Jurkat, Clone E6-1 (cell line): ENCODE results near the gene LSM12. TPM values are rescaled to one million over a fixed set of nuclear protein-coding genes. Genes with fewer than 3 reads are reported as not detected.
"Not testable (repeated sequence)": the region's sequence is repeated elsewhere in the genome, so short reads cannot be mapped to it uniquely, and the experiment has no call there.

Experiments
- DNase-seq: peaks from one replicate; pipeline ENCODE4 v3.0.0-alpha.2; 2011; ENCODE audit warnings: low read depth, low spot score
- H3K4me3 ChIP-seq: 2 replicates; pipeline ENCODE4 v1.5.1; 2011; ENCODE audit warnings: mild to moderate bottlenecking, low read length, control low read depth, moderate library complexity
- polyA plus RNA-seq: library from polyadenylated mRNA; unstranded; fragments of >200 nt; gene quantifications from one replicate; pipeline ENCODE4 v1.2.1, GENCODE V29; 2012; ENCODE audit warnings: missing spikeins; ENCODE audit not compliant: insufficient read length, insufficient read depth

Gene LSM12
- 38.6 TPM for polyA plus RNA-seq

DNA sequence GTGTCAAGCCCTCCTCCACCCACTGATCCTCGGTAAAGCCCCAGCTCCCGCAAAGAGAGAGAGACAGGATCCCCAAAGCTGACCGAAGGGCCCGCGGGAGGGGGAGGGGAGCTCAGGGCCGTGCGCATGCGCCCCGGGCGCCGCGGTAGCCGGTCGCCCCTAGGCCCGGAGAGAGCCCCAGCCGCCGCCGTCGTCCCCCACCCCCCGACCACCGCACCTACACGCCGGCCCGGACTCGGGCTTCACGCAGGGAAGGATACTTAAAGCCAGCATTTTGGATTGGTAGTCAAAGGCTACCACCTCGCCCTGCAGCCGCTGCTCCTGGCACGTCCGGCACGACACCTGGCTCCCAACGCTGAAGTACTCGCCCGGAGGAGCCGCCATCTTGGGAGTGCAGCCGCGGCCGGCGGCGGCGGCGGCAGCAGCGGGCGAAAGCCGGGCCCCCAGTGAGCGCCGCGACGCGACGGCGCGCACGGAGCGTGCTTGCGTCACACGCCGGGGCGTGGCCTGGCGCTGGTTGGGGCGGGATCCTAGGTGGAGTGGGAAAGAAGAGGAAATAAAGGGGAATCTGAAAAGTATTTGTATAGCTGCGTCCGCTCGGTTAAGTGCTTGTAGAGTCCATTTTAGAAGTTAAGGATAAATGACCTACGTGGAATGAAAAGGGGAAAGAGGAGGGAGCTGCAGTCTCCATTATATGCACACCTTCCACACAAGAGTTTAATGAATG, at the start of gene LSM12:
Gene LSM12 (minus strand): TSS at position 468 of the 727 bp plus-strand sequence. CDS start 84 bp downstream, at position 384.
- peak within 1 kb of the TSS; percentile 96 for H3K4me3 ChIP-seq
- DNase-seq, result peak; percentile 82

DNA sequence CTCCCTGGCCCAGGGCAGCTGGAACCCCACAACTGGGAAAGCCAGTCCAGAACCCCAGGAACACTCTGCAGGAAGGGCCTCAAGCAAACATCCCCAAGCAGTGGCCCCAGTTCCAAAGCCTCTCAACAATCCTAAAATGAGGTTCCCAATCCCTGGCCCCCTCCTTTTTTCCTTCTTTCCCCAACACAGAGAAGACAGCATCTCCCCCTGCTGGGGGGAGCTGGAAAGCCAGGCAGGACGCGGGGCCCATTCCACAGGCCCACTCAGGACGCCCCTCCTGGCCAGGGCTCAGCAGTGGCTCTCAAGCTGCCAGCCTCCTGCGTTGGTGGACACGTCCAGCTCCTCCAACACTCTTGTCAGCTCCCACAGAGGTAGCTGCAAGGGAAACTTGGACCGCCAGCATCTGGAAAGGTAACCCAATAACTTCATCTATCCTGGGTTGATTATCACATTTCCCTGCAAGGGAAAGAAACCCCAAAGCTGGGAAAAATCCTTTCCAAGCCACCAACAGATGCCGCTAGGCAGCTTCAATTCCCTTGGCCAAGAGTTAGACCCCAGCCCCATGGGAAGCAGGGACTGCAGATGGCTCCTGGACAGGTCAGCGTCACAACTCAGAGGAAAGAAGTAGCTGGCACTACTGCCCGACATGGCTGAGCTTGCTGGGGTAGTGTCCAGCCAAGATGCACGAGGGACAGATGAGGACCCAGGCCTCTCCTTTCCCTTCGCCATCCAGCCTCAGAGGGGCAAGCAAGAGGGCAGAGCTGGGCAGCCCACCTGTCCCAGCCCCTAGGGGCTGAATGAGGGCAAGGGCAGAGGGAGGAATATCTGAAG, 49.3 kb upstream of the LSM12 start:
- no peak for DNase-seq

DNA sequence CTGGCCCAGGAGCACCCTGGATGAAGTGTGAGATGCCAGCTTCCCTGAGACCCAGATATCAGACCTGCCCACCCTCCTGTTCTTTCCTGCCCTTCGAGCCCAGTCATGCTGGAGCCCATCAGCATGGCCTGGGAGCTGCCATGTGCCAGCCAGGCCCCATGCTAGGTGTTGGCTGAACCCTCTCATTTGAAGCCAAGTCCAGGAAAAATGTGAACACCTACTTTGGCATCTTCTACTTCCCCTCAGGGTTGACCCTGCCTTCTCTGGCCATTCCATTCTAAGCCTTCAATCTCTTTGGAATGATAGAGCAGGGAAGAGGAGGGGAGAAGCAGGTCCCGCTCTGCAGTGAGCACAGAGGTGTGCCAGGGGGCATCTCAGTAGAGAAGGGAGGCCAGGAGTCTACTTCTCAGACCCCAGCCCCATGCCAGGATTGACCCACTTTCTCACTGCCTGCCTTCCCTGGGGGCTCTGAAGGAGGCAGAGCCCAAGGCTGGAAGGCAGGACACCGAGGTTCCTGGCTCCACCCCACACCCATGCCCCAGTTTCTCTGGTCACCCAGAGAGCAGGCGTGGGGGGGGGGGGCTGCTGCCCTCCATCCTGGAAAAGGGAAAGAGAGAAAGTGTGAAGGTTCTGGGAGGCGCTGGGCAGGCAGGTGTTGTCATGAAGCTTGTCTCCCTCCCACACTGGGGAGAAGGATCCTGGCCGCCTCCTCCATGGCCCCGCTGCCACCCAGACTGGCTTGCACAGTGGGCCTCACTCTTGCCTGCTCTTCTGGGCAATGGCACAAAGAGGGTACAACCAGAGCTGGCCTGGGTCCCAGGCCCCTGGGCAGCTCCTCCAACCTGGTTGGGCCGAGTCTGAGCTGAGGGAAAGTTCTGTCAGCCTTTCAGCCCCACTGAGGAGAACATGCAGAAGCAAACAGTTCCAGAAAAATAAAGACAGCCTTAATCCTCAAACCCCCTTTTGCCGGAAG, 47.7 kb upstream of the LSM12 start:
- no peak for DNase-seq
- H3K4me3 ChIP-seq, result no peak overlapping the region

More for the DNA sequence above, 49.3 kb upstream of the LSM12 start:
- no peak overlapping the region for H3K4me3 ChIP-seq

DNA sequence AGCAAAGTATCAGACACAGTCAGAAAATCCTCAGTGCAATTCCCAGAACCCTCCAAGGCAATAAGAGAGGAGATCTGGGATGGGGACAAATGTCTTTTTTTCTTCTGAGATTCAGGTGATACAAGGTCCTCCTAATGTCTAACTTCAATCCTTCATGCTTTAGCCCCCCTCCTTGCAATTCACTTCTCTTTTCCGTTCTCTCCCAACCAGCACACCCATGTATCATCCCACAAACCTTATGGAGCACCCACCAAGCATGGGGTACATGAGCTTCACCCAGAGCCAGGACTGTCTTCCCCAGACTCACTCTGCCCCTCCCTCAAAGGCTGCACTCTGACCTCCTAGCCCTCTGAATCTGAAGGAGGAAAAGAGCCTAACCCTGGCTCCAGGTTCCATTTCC, 46.9 kb upstream of the LSM12 start:
- DNase-seq, result no peak
- no peak overlapping the region for H3K4me3 ChIP-seq

DNA sequence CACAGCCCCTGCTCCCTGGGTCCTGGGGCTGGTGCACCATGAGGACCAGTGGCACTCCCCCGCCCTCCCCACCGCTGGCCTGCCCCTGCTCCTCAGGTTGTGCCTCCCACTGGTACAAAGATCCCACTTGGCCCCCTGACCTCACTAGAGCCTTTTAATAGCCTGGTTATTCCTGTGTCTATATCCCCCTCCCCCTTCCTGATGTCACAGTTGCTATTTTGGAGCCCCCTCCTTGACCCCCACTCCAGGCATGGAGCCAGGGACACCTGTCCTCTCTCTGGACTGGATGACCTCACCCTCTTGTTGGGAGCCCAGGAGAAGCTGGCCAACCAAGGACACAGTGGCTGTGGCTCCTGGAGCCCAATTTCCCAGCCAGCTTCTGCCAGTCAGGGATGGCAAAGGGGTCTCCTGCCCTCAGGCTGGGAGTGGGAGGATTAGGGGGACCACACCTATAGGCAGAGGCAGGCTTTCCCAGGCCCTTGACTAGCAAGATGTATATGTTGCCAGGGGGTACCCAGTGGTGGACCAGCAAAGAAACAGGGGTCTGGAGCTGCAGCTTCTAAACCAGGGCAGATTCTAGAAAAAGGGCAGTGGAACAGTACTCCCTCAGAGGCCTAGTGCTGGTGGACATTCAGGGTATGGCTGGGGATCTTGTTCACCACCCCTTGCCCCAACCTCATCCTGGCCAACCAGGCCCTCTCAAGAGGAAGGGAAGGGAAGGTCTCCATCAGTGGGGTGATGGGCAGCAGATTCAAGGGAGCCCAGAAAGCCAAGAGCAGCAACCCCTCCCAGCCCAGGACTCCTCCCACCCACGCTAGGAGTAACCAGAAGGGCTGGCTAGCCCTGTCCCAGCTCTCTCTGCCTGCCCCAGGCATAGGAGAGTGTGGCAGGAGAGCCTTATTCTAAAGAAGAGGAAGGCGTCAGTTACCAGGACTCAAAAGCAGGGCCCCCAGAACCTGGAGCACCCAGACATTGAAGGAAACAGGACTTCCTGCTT, 46.1 kb upstream of the LSM12 start:
- no peak for DNase-seq

DNA sequence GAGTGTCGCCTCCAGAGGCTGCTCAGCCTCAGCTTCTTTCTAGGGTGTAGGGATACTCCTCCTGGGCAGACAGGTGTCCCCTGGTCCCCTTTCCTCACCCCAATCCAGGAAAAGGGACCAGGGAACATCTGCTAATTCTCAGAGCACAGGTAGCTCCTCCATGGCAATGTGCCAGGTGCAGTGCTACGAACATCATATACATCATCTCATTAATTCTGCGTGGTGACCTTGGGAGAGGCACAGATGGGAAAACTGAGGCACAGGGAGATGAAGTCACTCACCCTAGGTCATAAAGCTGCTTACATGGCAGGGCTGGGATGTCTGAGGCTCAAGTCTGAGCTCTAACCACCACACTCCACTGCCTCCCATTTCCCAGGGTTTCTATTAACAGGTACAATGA, 45.3 kb upstream of the LSM12 start:
- H3K4me3 ChIP-seq, result peak overlapping the region; percentile 54
- DNase-seq, result no peak

More for the DNA sequence above, 46.1 kb upstream of the LSM12 start:
- no peak overlapping the region for H3K4me3 ChIP-seq

DNA sequence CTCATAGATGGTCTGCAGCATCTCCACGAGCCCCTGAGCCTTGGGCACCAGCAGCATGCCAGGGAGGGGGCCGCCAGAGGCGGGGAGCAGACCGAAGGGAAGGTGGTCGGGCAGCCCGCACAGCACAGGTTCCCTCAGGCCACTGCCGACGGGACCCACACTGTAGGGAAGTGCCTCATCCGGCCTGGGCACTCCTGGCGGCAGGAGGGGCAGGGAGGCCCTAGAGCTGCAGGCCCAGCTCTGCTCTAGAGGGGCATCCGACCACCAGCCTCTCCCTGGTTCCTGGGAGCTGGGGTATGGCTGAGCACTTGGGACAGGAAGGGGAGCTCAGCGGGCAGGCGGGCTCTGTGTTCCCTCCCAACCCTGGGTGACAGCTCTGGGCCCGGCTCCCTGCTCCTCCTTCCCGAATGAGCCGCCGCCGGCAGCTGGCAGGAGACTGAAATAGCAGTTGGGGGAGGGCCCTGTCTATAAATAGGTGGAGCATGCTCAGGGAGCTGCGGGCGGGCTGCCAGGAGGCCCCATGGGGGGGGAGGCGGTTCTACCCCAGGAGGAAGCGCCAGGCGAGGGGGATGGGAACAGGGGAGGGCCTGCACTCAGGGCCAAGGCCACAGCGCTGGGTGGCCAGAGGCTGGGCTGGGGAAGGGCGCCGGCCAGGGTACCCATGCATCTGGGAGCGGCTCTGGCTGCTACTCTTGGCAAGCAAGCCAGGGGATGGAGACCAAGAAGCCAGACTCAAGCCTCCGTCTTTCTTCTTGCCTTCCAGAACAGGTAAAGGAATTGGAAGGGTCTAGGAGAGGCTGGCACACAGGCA, 44.6 kb upstream of the LSM12 start:
- peak; percentile 89 for DNase-seq
- peak overlapping the region; percentile 54 for H3K4me3 ChIP-seq

DNA sequence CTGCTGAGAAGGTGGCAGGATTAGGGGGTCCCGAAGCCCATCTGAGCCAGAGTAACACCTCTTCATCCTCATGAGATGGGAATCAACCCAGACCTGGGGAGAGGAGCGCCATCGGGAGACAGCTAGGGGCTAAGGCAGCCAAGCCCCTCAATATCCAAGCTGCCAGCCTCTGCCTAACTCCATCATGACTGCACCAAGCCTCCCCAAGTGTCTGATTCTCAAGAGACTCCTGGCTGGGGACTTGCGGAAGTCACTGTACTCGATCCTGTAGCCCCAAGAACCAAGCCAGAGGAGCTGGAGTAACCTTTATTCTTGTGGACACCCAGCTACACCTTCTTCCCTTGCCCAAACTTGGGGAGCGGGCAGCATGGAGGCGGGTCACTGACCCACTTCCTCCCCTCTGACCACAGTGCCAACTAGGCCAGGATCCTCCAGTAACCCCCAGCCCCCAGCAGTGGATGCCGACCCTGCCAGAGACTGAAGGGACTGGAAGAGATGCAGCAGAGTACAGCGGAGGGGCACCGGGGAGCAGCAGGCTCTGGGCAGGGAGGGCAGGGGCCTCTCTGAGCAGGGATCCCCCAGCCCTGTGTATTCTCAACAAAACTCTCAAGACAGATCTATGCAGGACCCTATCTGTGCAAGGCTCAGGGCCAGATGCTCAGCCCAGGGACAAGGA, 43.7 kb upstream of the LSM12 start:
- DNase-seq, result no peak
- H3K4me3 ChIP-seq, result peak overlapping the region; percentile 54

DNA sequence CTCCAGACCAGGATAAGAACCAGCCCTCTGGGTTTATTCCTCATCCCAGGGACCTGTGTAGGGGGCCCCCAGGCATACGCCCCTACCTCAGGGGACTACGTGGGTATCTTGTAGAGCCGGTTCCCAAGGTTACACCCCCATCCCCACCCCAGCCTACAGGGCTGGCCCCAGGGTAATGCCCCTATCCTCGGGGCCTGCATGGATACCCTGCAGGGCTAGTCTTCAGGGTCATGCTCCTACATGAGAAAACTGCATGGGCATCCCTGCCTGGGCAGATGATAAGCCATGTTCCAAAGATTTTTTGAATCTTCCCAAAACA, 42.8 kb upstream of the LSM12 start:
- DNase-seq, result no peak
- no peak overlapping the region for H3K4me3 ChIP-seq

DNA sequence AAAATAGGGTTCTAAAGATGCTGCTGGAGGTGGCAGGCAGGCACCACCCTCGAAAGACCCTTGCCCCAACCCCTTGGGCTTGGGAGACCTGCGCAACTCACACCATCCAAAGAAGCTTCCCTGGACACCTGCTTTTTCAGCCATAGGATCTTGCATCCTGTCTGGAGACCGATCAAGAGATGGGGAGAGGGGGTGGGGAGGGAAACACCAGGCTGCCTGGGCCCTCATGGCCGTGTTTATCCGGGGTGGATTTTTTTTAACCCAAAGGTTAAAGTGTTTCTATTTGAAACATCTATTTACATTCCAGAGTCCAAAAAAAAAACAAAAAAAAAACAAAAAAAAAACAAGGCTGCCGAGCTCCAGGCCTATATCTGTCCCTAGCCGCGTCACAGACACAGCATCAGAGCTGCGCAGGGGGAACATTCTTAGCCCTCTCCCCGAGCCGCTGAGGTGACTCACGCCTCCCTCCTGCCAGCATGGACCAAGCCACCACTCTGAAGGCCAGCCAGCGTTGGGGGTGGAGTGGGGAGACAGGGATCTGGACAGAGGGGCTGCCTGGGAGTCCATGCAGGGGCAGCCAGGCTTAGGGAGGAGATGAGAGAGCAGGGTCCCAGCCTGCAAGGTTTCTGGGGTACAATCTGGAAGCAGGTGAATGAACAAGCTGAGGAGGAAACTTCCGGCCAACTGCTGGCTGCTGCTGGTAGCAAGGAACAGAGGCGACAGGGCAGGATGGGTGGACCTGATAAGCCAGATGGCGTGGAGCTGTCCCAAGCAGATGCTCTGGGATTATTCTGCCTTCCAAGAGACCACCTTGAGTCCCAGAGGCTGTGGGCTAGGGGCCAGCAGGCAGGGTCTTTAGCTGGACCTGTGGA, 42.2 kb upstream of the LSM12 start:
- no peak for DNase-seq
- no peak overlapping the region for H3K4me3 ChIP-seq

DNA sequence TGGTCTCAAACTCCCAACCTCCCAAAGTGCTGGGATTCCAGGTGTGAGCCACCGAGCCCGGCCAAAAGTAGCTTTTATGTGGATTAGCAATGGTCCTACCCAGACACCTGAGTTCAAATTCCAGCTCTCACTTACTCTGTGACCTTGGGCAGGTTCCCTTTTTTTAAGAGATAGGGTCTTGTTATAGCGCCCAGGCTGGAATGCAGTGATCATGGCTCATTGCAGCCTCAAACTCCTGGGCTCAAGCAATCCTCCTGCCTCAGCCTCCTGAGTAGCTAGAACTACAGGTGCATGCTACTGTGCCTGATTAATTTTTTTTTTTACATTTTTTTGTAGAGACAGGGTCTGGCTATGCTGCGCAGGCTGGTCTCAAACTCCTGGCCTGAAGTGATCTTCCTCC, 40.3 kb upstream of the LSM12 start:
- H3K4me3 ChIP-seq, result no peak overlapping the region
- DNase-seq, result no peak

DNA sequence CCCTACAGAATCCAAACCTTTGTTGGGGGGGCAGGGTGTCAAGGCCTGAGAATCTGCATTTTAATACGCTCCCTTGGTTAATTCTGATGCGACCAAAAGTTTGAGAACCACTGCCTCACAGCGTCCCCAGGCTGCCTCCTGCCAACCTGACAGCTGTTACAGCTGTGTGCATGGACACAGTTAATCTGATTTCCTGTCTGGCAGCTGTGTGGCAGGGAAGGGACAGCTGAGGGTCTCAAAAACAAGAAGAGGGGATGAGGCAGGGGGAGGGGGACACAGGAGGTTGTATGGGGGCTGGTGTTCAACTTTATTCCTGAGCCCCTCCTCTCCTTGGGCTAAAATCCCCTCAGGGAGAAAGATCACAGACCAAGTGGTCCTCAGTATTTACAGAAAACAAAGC, 39.5 kb upstream of the LSM12 start:
- H3K4me3 ChIP-seq, result no peak overlapping the region
- no peak for DNase-seq

DNA sequence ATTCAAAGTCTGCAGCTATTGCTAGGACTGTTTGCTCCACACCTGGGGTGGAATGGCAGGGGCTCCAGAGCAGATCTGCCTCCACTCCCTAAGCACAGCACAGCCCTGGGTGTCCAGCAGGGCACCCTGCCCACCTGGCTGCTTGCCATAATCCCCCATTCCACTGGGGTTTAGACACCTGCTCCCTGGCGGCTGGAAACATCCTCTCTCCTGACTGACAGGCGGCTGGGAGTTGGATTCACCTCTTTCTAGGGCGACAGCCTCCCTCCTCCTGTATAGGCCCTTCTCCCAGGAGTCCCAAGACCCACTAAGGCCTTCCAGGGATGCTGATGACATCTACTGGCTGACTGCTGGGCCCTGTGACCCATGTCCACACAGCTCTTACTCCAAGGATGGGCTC, 39.0 kb upstream of the LSM12 start:
- DNase-seq, result no peak
- no peak overlapping the region for H3K4me3 ChIP-seq

DNA sequence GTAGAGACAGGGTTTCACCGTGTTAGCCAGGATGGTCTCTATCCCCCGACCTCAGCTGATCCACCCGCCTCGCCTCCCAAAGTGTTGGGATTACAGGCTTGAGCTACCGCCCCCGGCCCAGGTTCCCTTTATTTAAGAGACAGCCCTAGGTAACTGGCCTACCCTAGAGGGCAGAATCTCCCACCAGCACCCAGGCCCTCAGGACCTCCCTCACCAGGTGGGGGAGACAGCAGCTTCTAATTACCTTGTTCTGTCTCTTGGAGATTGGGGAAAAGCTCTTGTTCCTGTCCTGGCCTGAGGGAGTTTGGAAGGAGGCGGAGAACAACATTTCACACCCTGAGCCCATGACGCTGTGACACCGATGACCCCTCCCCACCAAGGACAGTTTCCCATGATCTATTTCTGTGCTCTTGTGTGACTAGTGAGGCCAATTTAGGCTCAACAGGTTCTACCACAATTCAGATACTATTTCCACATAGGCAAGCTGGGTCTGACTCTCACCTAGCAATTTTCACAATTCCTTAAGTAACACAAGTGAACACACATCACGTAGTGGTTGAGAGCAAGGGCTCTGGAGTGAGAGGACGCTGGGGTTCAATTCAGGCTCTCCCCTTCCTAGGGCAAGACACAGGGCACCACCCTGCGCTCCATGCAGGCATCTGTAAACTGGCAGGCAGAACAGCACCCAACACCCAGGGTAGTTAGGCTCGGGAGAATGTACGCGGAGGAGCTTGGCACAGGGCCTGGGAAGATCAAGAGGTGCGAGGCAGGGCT, 36.6 kb upstream of the LSM12 start:
- no peak for DNase-seq
- H3K4me3 ChIP-seq, result no peak overlapping the region

DNA sequence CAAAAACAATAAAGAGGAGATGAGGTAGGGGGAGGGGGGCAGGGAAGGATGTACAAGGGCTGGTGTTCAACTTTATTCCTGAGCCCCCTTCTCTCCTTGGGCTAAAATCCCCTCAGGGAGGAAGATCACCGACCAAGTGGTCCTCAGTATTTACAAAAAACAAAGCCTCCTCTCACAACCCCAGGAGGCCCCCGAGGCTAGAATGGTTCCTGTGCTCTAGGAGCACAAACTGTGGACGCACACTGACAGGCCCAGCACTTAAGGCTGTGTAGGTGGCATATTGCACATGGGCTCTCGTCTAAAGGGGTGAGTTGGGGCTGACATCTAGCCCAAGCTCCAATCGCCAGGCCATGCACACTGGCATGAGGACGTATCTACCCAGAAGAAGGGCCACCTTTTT, 35.4 kb upstream of the LSM12 start:
- not testable (repeated sequence) for DNase-seq, H3K4me3 ChIP-seq
